OCI-LY7 (cell line): ENCODE measurements around the gene NUDCD3.

Experiments used
- CTCF ChIP-seq: fragments of 200-600 bp; sonication (generic); conservative IDR thresholded peaks from 2 replicates; pipeline ENCODE4 v1.5.1; 2014; ENCODE audit warnings: mild to moderate bottlenecking, antibody characterized with exemption, low read length, moderate library complexity, mixed read lengths
- EZH2phosphoT487 ChIP-seq: fragments of 200-600 bp; sonication (generic); IDR thresholded peaks from 2 replicates; pipeline ENCODE4 v1.6.1; 2018; ENCODE audit warnings: low read depth, borderline replicate concordance, mild to moderate bottlenecking, mixed run types, antibody characterized with exemption, low read length, moderate library complexity, mixed read lengths

GRCh38 chr7:44530990-44531389 lies 40.5 kb upstream of the NUDCD3 start:
- no peak for TF ChIP-seq CTCF
- TF ChIP-seq EZH2phosphoT487: no peak
